ENCODE measurements around the gene PREX1. TPM values are rescaled to one million over a fixed set of nuclear protein-coding genes. Genes with fewer than 3 reads are reported as not detected.

PREX1 gene
- total and polyA plus RNA-seq, 8 donors: 1.5 to 13.2 (median 6.3) TPM

GRCh38 chr20:48586730-48587129 lies 241.1 kb downstream of the PREX1 start:
- WGBS, 2 donors: 28 to 31% methylated on average over 8 of the region's 8 CpGs
- no peaks in the 10 kb centered on the region for H3K27me3 ChIP-seq

DNA sequence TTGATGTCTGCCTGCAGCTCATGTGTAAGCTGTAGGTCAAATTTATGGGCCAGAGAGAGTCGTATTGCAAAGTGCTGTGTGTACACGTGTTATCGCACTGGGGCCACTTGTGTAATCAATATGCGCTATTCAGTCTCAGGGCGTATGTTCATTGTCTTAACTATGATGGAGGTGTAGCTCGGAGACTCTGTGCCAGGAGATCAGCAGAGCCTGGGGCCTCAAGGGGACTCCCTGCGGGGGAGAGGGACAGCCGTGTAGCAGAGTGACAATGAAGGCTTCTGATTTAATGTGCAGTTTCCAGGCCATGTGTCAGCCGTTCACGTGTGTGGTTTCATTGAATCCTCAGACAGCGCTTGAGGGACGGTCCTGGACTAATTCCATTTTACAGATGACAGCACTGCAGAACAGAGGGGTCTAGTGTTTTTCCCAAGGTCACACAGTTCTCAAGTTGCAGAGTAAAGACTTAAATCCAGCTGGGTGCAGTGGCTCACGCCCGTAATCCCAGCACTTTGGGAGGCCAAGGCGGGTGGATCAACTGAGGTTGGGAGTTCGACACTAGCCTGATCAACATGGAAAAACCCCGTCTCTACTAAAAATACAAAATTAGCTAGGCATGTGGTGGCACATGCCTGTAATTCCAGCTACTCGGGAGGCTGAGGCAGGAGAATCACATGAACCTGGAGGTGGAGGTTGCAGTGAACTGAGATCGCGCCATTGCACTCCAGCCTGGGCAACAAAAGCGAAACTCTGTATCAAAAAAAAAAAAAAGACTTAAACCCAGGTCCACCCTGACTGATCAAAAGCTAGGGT lies 242.5 kb downstream of the PREX1 start:
- no peak overlapping the region for H3K27ac ChIP-seq
- peak in 1 of 4 donors; percentile 26 for ATAC-seq
- intact Hi-C loops (cut with DNase I): no loop called here
- DNase-seq: no peak
- no peaks in the 10 kb centered on the region for H3K36me3 ChIP-seq
- WGBS, 2 donors: 44 to 46% methylated on average over 21 of the region's 21 CpGs
- H3K4me1 ChIP-seq: no peaks in the 10 kb centered on the region
- TF ChIP-seq, protein P1, sequence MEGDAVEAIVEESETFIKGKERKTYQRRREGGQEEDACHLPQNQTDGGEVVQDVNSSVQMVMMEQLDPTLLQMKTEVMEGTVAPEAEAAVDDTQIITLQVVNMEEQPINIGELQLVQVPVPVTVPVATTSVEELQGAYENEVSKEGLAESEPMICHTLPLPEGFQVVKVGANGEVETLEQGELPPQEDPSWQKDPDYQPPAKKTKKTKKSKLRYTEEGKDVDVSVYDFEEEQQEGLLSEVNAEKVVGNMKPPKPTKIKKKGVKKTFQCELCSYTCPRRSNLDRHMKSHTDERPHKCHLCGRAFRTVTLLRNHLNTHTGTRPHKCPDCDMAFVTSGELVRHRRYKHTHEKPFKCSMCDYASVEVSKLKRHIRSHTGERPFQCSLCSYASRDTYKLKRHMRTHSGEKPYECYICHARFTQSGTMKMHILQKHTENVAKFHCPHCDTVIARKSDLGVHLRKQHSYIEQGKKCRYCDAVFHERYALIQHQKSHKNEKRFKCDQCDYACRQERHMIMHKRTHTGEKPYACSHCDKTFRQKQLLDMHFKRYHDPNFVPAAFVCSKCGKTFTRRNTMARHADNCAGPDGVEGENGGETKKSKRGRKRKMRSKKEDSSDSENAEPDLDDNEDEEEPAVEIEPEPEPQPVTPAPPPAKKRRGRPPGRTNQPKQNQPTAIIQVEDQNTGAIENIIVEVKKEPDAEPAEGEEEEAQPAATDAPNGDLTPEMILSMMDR (IDR thresholded peaks at IDR 0.05): no peak
- FAIRE-seq: no peak
- H3K9me3 ChIP-seq: no peaks in the 10 kb centered on the region
- no peaks in the 10 kb centered on the region for H3K27me3 ChIP-seq
- no peak overlapping the region for H3K4me3 ChIP-seq

More at GRCh38 chr20:48586730-48587129, 241.1 kb downstream of the PREX1 start:
- no peak for ATAC-seq
- no peak for FAIRE-seq
- intact Hi-C loops (cut with DNase I): no loop called here
- TF ChIP-seq, protein P1 (IDR thresholded peaks at IDR 0.05): no peak
- no peaks in the 10 kb centered on the region for H3K9me3 ChIP-seq
- no peak overlapping the region for H3K4me3 ChIP-seq
- H3K36me3 ChIP-seq: no peaks in the 10 kb centered on the region
- no peaks in the 10 kb centered on the region for H3K4me1 ChIP-seq
- no peak overlapping the region for H3K27ac ChIP-seq
- DNase-seq: no peak

DNA sequence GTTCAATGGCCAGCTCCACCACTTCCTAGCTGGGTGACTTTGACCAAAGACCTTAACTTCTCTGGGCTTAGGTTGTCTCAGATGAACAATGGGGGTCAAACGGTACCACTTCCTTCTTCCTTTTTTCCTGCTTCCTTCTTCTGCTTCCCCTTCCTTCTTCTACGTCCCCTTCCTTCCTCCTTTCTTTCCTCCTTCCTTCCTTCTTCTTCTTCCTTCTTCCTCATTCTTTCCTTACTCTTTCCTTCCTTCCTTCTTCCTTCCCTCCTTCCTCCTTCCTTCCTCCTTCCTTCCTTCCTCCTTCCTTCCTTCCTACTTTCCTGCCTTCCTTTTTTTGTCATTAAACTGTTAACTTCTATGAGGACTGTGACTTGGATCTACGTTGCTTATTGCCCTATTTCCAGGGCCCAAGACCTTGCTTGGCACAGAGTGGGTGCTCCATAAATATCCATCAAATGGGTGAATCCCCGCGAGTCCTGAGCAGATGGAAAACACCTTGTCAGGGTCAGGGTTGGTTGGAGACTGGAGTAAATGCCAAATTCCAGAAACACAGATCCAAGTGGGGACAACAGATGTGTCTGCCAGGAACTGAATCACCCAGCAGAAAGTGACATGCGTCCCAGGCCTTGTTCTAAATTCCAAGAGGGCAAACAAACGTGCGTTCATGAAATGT lies 243.3 kb downstream of the PREX1 start:
- Histone ChIP-seq H3K36me3 (no peaks in the 10 kb centered on the region), H3K9me3 (no peaks in the 10 kb centered on the region), H3K27ac (no peak overlapping the region), H3K4me3 (no peak overlapping the region), H3K4me1 (no peaks in the 10 kb centered on the region), H3K27me3 (no peaks in the 10 kb centered on the region)
- no peak for FAIRE-seq
- no peak for DNase-seq
- WGBS, 2 donors: 32 to 35% methylated on average over 8 of the region's 8 CpGs
- TF ChIP-seq, protein P1 (IDR thresholded peaks at IDR 0.05): no peak
- no peak for ATAC-seq
- intact Hi-C loops (cut with DNase I): no loop called here

- WGBS, 2 donors: 83% methylated on average over 11 of the region's 11 CpGs
- TF ChIP-seq, protein P1 (IDR thresholded peaks at IDR 0.05): no peak
- Histone ChIP-seq H3K4me3 (no peak overlapping the region), H3K4me1 (no peaks in the 10 kb centered on the region), H3K36me3 (no peaks in the 10 kb centered on the region), H3K27ac (no peak overlapping the region), H3K27me3 (no peaks in the 10 kb centered on the region), H3K9me3 (no peaks in the 10 kb centered on the region)
- intact Hi-C loops (cut with DNase I): no loop called here
- DNase-seq (no peak), FAIRE-seq (no peak), ATAC-seq (no peak)
Measured at GRCh38 chr20:48583801-48584200, 244.0 kb downstream of the PREX1 start.

DNA sequence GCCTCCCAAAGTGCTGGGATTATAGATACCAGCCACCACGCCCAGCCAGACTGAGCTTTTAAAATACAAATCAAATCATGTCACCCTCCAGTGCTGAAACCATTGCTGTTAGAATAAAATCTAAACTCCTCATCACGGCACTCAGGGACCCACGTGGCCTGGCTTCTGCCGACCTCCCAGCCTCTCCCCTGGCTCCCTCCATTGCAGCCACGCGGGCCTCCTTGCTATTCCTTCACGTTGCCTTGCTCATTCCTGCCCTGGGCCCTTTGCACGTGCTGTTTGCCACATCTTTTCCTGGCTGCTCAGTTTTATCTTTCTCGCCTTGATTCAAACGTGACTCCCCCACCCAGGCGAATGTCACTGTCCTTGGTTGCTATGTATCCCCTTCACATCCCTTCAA lies 244.6 kb downstream of the PREX1 start:
- Histone ChIP-seq H3K4me3 (no peak overlapping the region), H3K27ac (no peak overlapping the region), H3K9me3 (no peaks in the 10 kb centered on the region), H3K36me3 (no peaks in the 10 kb centered on the region), H3K27me3 (no peaks in the 10 kb centered on the region), H3K4me1 (no peaks in the 10 kb centered on the region)
- WGBS, 2 donors: 63 to 68% methylated on average over 11 of the region's 11 CpGs
- DNase-seq (no peak), ATAC-seq (no peak), FAIRE-seq (no peak)
- intact Hi-C loops (cut with DNase I): no loop called here
- TF ChIP-seq, protein P1 (IDR thresholded peaks at IDR 0.05): no peak
